NCI-H748 (cell line): ENCODE data around the gene SAA4.
"Not testable (repeated sequence)": the region's sequence is repeated elsewhere in the genome, so short reads cannot be mapped to it uniquely, and the experiment has no call there.

ENCODE experiments used
- DNase-seq: peaks from one replicate; lab custom pipeline; 2025; ENCODE audit not compliant: unreplicated experiment; lab: John Stamatoyannopoulos, UW

Gene SAA4

GRCh38 chr11:18236664-18237356 is at the start of gene SAA4:
TSS of gene SAA4 (minus strand) at chr11:18236802. CDS start at chr11:18235926, 876 bp downstream.
- no peak for DNase-seq

- DNase-seq: no peak
Observed at GRCh38 chr11:18285841-18286240, 49.2 kb upstream of the SAA4 start.

GRCh38 chr11:18282626-18283025 is 46.0 kb upstream of the SAA4 start:
- no peak for DNase-seq

GRCh38 chr11:18280438-18281045 is 43.9 kb upstream of the SAA4 start:
- DNase-seq: no peak

GRCh38 chr11:18277565-18278271 is 41.1 kb upstream of the SAA4 start:
- no peak for DNase-seq

- no peak for DNase-seq
Observed at GRCh38 chr11:18271206-18271605, 34.6 kb upstream of the SAA4 start.

- no peak for DNase-seq
Observed at GRCh38 chr11:18270102-18270501, 33.5 kb upstream of the SAA4 start.

- not testable (repeated sequence) for DNase-seq
Observed at GRCh38 chr11:18269252-18269651, 32.6 kb upstream of the SAA4 start.

- not testable (repeated sequence) for DNase-seq
Observed at GRCh38 chr11:18267335-18268133, 30.9 kb upstream of the SAA4 start.

- no peak for DNase-seq
Observed at GRCh38 chr11:18265949-18266348, 29.3 kb upstream of the SAA4 start, which contains the start of gene SAA1. TSS of gene SAA1 (plus strand) at chr11:18266264. CDS start at chr11:18266888, 624 bp downstream.

- no peak for DNase-seq
Observed at GRCh38 chr11:18264677-18265555, 28.3 kb upstream of the SAA4 start.

- no peak for DNase-seq
Observed at GRCh38 chr11:18264035-18264434, 27.4 kb upstream of the SAA4 start.

GRCh38 chr11:18262681-18263350 is 26.2 kb upstream of the SAA4 start:
- not testable (repeated sequence) for DNase-seq

- DNase-seq: no peak
Observed at GRCh38 chr11:18261721-18262120, 25.1 kb upstream of the SAA4 start.

- DNase-seq: no peak
Observed at GRCh38 chr11:18259259-18259658, 22.7 kb upstream of the SAA4 start.

- DNase-seq: no peak
Observed at GRCh38 chr11:18254781-18255361, 18.3 kb upstream of the SAA4 start.

- no peak for DNase-seq
Observed at GRCh38 chr11:18253778-18254338, 17.3 kb upstream of the SAA4 start.

GRCh38 chr11:18253233-18253632 is 16.6 kb upstream of the SAA4 start:
- DNase-seq: no peak

- DNase-seq: no peak
Observed at GRCh38 chr11:18248561-18248960, 12.0 kb upstream of the SAA4 start, which contains the start of gene SAA2. TSS of gene SAA2 (minus strand) at chr11:18248668. CDS start at chr11:18248011, 657 bp downstream.
